GM18867 (cell line): ENCODE measurements around the gene OPN1MW2.
"Not testable (repeated sequence)": the region's sequence is repeated elsewhere in the genome, so short reads cannot be mapped to it uniquely, and the experiment has no call there.

ENCODE experiments used
- ATAC-seq: cut with Tn5 transposase; IDR thresholded peaks from one replicate; pipeline ENCODE4 v1.9.1; 2021; ENCODE audit warnings: mild to moderate bottlenecking, moderate library complexity; ENCODE audit not compliant: unreplicated experiment

The OPN1MW2 gene

GRCh38 chrX:154219456-154219855 lies at the start of gene OPN1MW2:
OPN1MW2 (plus strand) TSS chrX:154219756; CDS start chrX:154219816, 60 bp downstream.
- ATAC-seq = not testable (repeated sequence)

- peak; percentile 85 for ATAC-seq
Measured at GRCh38 chrX:154172535-154172943, 47.0 kb upstream of the OPN1MW2 start.

GRCh38 chrX:154174356-154174755 lies 45.2 kb upstream of the OPN1MW2 start:
- not testable (repeated sequence) for ATAC-seq

DNA sequence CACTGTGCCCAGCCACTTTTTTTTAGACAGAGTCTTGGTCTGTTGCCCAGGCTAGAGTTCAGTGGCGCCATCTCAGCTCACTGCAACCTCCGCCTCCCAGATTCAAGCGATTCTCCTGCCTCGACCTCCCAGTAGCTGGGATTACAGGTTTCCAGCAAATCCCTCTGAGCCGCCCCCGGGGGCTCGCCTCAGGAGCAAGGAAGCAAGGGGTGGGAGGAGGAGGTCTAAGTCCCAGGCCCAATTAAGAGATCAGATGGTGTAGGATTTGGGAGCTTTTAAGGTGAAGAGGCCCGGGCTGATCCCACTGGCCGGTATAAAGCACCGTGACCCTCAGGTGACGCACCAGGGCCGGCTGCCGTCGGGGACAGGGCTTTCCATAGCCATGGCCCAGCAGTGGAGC lies 37.3 kb upstream of the OPN1MW2 start, which contains the start of gene OPN1MW:
Gene OPN1MW, plus strand, starts transcription at position 301 of the 400 bp plus-strand sequence. Its CDS starts 82 bp downstream, at position 383.
- not testable (repeated sequence) for ATAC-seq

DNA sequence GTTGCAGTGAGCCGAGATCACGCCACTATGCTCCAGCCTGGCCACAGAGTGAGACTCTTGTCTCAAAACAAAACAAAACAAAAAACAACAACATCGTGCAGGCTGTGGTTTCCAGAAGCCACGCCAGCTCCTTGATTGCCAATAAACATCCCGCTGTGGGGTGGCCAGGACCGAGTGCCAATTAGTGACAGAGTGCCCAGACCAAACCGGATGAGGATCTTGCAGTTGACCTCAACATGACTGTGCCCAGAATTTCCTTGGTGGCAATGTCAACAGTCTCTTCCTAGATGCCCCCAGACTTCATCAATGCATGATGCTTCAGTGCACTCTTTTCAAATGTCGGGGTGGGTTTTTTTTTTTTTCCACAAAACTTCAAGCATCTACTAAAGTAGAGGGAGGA lies 35.8 kb upstream of the OPN1MW2 start:
- ATAC-seq = not testable (repeated sequence)

DNA sequence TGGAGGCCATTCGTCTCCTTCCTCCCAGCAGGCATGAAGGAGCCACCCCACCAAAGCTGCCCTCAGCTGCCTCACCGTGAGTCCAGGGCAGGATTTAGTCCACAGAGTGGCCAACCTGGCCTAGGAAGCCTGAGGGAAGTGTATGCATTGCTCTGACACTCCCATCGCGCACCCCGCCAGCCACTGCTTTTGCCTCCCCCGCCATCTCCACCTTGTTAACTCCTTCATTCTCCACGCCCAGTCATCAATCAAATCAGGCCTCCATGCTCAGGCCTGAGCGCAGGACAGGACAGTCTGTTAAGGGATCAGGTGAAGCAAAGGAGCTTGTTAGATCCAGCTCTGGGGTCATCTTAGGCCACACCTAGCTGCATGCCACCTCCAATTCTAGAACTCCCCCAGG lies 26.7 kb upstream of the OPN1MW2 start:
- ATAC-seq = not testable (repeated sequence)

DNA sequence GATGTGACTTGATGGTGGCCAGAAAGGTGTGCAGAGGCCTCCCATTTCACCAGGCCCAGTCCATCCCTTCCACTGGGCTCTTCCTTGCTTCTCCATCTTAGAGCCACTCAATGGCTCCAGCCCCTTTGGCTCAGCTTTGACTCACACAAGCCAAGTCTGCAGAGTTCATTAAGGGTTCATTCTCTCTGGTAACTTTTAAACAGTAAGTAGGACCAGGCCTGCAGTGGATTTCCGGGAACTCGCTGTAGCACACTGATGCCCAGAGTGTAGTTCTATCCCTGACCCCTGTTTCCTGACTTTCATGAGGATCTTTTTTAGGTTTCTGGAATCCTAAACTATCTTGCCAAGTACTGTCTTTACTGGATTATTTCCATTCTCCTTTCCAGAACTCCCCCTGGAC lies 25.2 kb upstream of the OPN1MW2 start:
- not testable (repeated sequence) for ATAC-seq

GRCh38 chrX:154196466-154196865 lies 23.1 kb upstream of the OPN1MW2 start:
- not testable (repeated sequence) for ATAC-seq

DNA sequence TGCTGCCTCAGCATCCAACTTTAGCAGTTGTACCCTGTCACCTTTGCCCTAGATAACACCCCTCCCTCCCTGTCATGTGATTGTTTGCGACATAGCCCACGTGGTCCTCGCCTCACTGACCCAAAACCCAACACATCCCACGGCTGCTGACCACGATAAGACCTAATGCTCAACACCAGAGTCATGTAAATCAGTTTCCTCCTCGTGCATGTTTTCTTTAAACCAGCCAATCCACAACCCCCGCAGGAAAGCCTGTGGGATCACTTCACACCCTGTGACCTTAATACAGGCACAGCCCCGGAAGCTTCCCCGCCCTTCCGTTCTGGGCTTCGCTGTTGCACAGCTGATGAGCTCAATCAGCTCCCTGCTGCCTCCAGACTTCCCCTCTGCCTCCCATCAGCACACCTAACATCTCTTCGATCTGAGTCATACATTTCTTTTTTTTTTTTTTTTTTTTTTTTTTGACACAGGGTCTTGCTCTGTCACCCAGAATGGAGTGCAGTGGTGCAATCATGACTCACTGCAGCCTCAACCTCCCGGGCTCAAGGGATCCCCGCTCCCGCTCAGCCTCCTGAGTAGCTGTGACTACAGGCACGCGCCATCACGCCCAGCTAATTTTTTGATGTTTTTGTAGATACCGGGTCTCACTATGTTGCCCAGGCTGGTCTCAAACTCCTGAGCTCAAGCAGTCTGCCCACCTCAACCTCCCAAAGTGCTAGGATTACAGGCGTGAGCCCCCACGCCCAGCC lies 9.7 kb upstream of the OPN1MW2 start:
- ATAC-seq = peak; percentile 79

DNA sequence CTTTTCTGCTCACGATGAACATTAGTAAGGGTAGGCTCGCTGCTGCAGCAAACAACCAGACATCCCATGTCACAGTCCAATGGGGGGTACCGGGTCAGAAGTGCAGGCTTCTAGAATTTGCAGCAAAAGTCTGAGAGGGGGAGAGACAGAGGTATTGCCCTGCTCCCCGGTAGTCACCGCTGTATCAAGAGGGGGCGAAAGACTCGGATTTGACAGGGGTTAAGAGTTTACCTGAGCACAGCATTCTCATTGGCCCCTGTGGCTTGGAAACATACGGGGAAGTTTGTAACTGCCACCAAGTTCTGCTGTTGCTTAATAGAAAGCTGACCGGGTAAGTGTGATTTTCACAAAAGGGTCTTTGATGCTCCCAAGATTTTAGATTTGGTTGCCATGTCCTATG lies 8.5 kb upstream of the OPN1MW2 start:
- not testable (repeated sequence) for ATAC-seq

GRCh38 chrX:154211499-154211898 lies 8.1 kb upstream of the OPN1MW2 start:
- not testable (repeated sequence) for ATAC-seq

- ATAC-seq = not testable (repeated sequence)
Measured at GRCh38 chrX:154225292-154225691, 5.7 kb downstream of the OPN1MW2 start.

- not testable (repeated sequence) for ATAC-seq
Measured at GRCh38 chrX:154226706-154227105, 7.2 kb downstream of the OPN1MW2 start.

- ATAC-seq = not testable (repeated sequence)
Measured at GRCh38 chrX:154231443-154231842, 11.9 kb downstream of the OPN1MW2 start.

DNA sequence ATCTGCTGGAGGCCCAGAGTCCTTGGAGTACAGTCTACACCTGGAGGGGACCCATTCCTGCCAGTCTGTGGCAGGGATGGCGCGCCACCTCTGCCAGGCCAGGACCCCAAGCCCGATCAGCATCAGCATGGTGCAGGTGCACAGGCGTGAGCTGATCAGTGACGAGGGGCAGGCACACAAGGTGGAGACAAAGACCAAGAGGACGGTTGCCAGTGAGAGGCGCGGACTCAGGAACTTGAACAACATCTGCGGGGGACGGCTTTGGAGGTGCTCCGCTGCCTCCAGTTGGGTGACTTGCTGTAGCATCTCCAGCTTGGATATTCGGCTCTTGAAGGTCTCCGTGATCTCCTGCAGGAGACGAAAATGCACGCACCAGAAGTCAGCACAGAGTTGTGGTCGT lies 14.1 kb downstream of the OPN1MW2 start:
- not testable (repeated sequence) for ATAC-seq

DNA sequence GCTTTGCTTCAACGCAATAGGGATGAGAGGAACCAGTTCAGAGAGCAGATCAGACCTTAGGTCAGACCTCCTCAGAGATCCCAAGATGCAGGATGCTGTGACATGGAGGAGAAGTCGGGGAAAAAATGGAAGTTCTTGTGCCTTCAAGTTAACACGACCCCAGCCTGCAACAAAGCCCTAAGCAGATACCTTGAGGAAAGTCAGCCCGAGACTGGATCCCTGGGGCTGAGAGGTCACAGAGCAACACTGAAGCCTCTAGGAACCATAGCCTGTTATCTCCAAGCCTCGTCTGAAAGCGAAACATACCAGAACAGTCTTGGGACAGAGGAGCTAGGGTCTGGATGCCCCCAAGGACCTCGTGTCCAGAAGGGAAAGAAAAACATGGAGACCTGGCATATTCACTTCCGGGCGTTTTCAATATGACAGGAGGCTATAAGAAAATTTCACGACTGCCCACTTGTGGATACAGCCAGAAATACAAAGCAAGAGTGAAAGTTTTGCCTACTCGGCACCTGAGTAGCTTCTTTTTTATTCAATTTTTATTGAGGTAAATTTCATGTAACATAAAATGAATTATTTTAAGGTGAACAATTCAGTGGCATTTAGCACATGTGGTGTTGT lies 19.5 kb downstream of the OPN1MW2 start:
- ATAC-seq = not testable (repeated sequence)

- not testable (repeated sequence) for ATAC-seq
Measured at GRCh38 chrX:154239982-154240503, 20.5 kb downstream of the OPN1MW2 start.

- ATAC-seq = peak; percentile 77
Measured at GRCh38 chrX:154247377-154248045, 28.0 kb downstream of the OPN1MW2 start.

DNA sequence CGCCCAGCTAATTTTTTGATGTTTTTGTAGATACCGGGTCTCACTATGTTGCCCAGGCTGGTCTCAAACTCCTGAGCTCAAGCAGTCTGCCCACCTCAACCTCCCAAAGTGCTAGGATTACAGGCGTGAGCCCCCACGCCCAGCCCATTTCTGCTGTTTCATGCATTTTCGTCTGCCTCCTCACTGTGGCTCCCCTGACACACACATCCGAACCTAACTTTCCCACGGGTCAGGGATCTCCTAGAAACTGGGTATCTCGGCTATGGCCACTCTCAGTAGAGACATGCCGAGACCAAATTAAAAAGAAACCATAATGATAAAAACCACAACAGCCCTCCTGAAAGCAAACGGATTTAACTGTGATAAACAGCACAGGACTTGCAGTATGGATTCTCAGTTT lies 28.5 kb downstream of the OPN1MW2 start:
- peak; percentile 18 for ATAC-seq

- not testable (repeated sequence) for ATAC-seq
Measured at GRCh38 chrX:154257282-154257681, 37.7 kb downstream of the OPN1MW2 start, which contains the start of gene OPN1MW3. OPN1MW3 (plus strand) TSS chrX:154257582; CDS start chrX:154257620, 38 bp downstream.

DNA sequence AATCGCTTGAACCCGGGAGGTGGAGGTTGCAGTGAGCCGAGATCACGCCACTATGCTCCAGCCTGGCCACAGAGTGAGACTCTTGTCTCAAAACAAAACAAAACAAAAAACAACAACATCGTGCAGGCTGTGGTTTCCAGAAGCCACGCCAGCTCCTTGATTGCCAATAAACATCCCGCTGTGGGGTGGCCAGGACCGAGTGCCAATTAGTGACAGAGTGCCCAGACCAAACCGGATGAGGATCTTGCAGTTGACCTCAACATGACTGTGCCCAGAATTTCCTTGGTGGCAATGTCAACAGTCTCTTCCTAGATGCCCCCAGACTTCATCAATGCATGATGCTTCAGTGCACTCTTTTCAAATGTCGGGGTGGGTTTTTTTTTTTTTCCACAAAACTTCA lies 39.2 kb downstream of the OPN1MW2 start:
- ATAC-seq = not testable (repeated sequence)
